HCT116 (cell line): ENCODE data around the gene CDC42BPA. TPM values are rescaled to one million over a fixed set of nuclear protein-coding genes. Genes with fewer than 3 reads are reported as not detected.

Experiments used
- ATAC-seq: fragments of 200-7000 bp; cut with Tn5 transposase; 2 replicates; pipeline ENCODE4 v1.9.1; 2020; ENCODE audit warnings: mild to moderate bottlenecking, moderate library complexity
- BruUV-seq: library from RNA; stranded (reverse); fragments of 400-500 nt; replicated peaks from 2 replicates; lab custom pipeline; 2021; lab: Mats Ljungman, UMichigan
- CTCF ChIA-PET: fragments of 300-600 bp; sonication (Branson Sonifier 250); formaldehyde crosslinking; loops from one replicate; lab custom pipeline; 2021; ENCODE audit warnings: antibody characterized with exemption; lab: Charles Lee
- POLR2A ChIA-PET: fragments of 300-600, 350-600 bp; sonication (Branson Sonifier 250); formaldehyde crosslinking; loops from one replicate; lab custom pipeline; 2021; ENCODE audit warnings: antibody characterized with exemption; lab: Charles Lee
- RAD21 ChIA-PET, 2 experiments: fragments of 300-600 bp; sonication (Branson Sonifier 250); formaldehyde crosslinking; loops; one replicate each; lab custom pipeline; 2023; ENCODE audit warnings: low total read pairs in 2 of 2; ENCODE audit not compliant: uncharacterized antibody in 2 of 2, unreplicated experiment in 2 of 2, low non-redundant PET in 1 of 2; lab: Charles Lee
- DNase-seq: peaks from one replicate; pipeline ENCODE4 v3.0.0-alpha.2; 2010; ENCODE audit warnings: low read depth, low spot score
- H2AFZ ChIP-seq: fragments of 200-600 bp; shearing (Covaris generic), sonication (generic); 2 replicates; pipeline ENCODE4 v1.6.1; 2017; ENCODE audit warnings: low read depth, mixed run types, mixed read lengths, antibody characterized with exemption, low read length; ENCODE audit not compliant: poor library complexity, severe bottlenecking
- H3K27ac ChIP-seq: 2 replicates; pipeline ENCODE4 v1.5.1; 2012; ENCODE audit warnings: low read depth, low read length
- H3K27me3 ChIP-seq: fragments of 200-600 bp; sonication (generic); 2 replicates; pipeline ENCODE4 v1.6.1; 2016; ENCODE audit warnings: mixed run types, low read length, mixed read lengths; ENCODE audit not compliant: insufficient read depth
- H3K36me3 ChIP-seq, 2 experiments: fragments of 200-500 bp in 1 of 2; fragments of 200-600 bp in 1 of 2; sonication (Bioruptor generic) in 1 of 2; sonication (generic) in 1 of 2; 2 replicates each; pipeline versions ENCODE4 v1.5.1 to v1.6.1; 2014 to 2016; ENCODE audit warnings: low read length in 2 of 2, inconsistent platforms in 1 of 2, mixed read lengths in 1 of 2, mixed run types in 1 of 2; ENCODE audit not compliant: insufficient read depth in 2 of 2, control insufficient read depth in 1 of 2
- H3K4me1 ChIP-seq, 2 experiments: fragments of 200-600 bp in 1 of 2; sonication (generic) in 1 of 2; 2 replicates each; pipeline versions ENCODE4 v1.5.1 to v1.6.1; 2012 to 2017; ENCODE audit warnings: low read length in 2 of 2, inconsistent platforms in 1 of 2, mild to moderate bottlenecking in 1 of 2, mixed read lengths in 1 of 2, mixed run types in 1 of 2, moderate library complexity in 1 of 2; ENCODE audit not compliant: insufficient read depth in 2 of 2, control insufficient read depth in 1 of 2
- H3K4me2 ChIP-seq: fragments of 200-600 bp; sonication (generic); 2 replicates; pipeline ENCODE4 v1.6.1; 2017; ENCODE audit warnings: mixed run types, low read length, mixed read lengths
- H3K4me3 ChIP-seq, 2 experiments: fragments of 200-600 bp in 1 of 2; sonication (generic) in 1 of 2; replicated peaks in 1 of 2; 2 replicates each; pipeline ENCODE4 v1.5.1; 2011 to 2016; ENCODE audit warnings: low read length in 2 of 2, control low read depth in 1 of 2, low read depth in 1 of 2, mild to moderate bottlenecking in 1 of 2, mixed read lengths in 1 of 2, mixed run types in 1 of 2
- H3K79me2 ChIP-seq: fragments of 200-600 bp; sonication (generic); 2 replicates; pipeline ENCODE4 v1.6.1; 2017; ENCODE audit warnings: mild to moderate bottlenecking, mixed run types, low read length, moderate library complexity, mixed read lengths; ENCODE audit not compliant: insufficient read depth
- H3K9ac ChIP-seq: fragments of 200-600 bp; sonication (generic); 2 replicates; pipeline ENCODE4 v1.6.1; 2016; ENCODE audit warnings: low read length, mixed read lengths
- H3K9me2 ChIP-seq: fragments of 200-600 bp; sonication (generic), shearing (Covaris generic); 2 replicates; pipeline ENCODE4 v1.6.1; 2017; ENCODE audit warnings: mixed run types, mild to moderate bottlenecking, moderate library complexity; ENCODE audit not compliant: insufficient read depth
- H3K9me3 ChIP-seq, 2 experiments: fragments of 200-500 bp in 1 of 2; fragments of 200-600 bp in 1 of 2; sonication (Bioruptor generic) in 1 of 2; sonication (generic) in 1 of 2; 2 replicates each; pipeline ENCODE4 v1.6.1; 2014 to 2017; ENCODE audit warnings: low read length in 2 of 2, mixed read lengths in 2 of 2, inconsistent platforms in 1 of 2, low read depth in 1 of 2, mild to moderate bottlenecking in 1 of 2, mixed run types in 1 of 2, moderate library complexity in 1 of 2; ENCODE audit not compliant: control insufficient read depth in 1 of 2, insufficient read depth in 1 of 2
- H4K20me1 ChIP-seq: fragments of 200-600 bp; sonication (generic), shearing (Covaris generic); 2 replicates; pipeline ENCODE4 v1.6.1; 2017; ENCODE audit warnings: mixed run types, mild to moderate bottlenecking, moderate library complexity; ENCODE audit not compliant: insufficient read depth
- ATF3 ChIP-seq: IDR thresholded peaks from 2 replicates; pipeline ENCODE4 v1.6.1; 2012
- CBX3 ChIP-seq: IDR thresholded peaks from 2 replicates; pipeline ENCODE4 v1.6.1; 2012; ENCODE audit warnings: low read depth
- EGR1 ChIP-seq: IDR thresholded peaks from 2 replicates; pipeline ENCODE4 v1.6.1; 2012; ENCODE audit warnings: low read depth
- ELF1 ChIP-seq: IDR thresholded peaks from 2 replicates; pipeline ENCODE4 v1.6.1; 2012; ENCODE audit warnings: low read depth, borderline replicate concordance
- MAX ChIP-seq: IDR thresholded peaks from 2 replicates; pipeline ENCODE4 v1.6.1; 2012
- REST ChIP-seq: IDR thresholded peaks from 2 replicates; pipeline ENCODE4 v1.6.1; 2012; ENCODE audit warnings: low read depth
- SIN3A ChIP-seq: IDR thresholded peaks from 2 replicates; pipeline ENCODE4 v1.6.1; 2012; ENCODE audit warnings: low read depth
- SP1 ChIP-seq: IDR thresholded peaks from 2 replicates; pipeline ENCODE4 v1.6.1; 2012; ENCODE audit warnings: low read depth
- SRF ChIP-seq: IDR thresholded peaks from 2 replicates; pipeline ENCODE4 v1.6.1; 2012; ENCODE audit warnings: low read depth
- YY1 ChIP-seq: IDR thresholded peaks from 2 replicates; pipeline ENCODE4 v1.6.1; 2011; ENCODE audit warnings: low read length, low read depth, moderate library complexity, mild to moderate bottlenecking; ENCODE audit not compliant: insufficient replicate concordance; ENCODE audit errors: extremely low read depth
- ZBTB33 ChIP-seq: IDR thresholded peaks from 2 replicates; pipeline ENCODE4 v1.6.1; 2011; ENCODE audit warnings: mild to moderate bottlenecking, low read length, moderate library complexity; ENCODE audit not compliant: insufficient replicate concordance; ENCODE audit errors: extremely low read depth
- intact Hi-C: fragments of 100-400 bp; cut with micrococcal nuclease; formaldehyde crosslinking; loops from 2 replicates; pipeline ENCODE4 v1.10.0; 2022
- total RNA-seq: library from RNA; stranded (reverse); gene quantifications from one replicate; pipeline ENCODE4 v1.2.1, GENCODE V29; 2021; ENCODE audit not compliant: unreplicated experiment

CDC42BPA gene
- total RNA-seq, 1 experiment from 2014 or later, result 44.0 TPM

- no peak overlapping the region for H3K27ac ChIP-seq
- ChIA-PET POLR2A (no interaction called here), CTCF (no interaction called here), RAD21 (no interaction called here)
- DNase-seq (no peak), ATAC-seq (no peak)
- no peak for TF ChIP-seq EGR1
- no peak for TF ChIP-seq YY1
- TF ChIP-seq MAX, result no peak
- TF ChIP-seq ELF1, result no peak
- no peak for TF ChIP-seq SRF
- peaks cover 35% of the 10 kb centered on the region for H3K79me2 ChIP-seq
- H3K9me2 ChIP-seq, result no peaks in the 10 kb centered on the region
- BruUV-seq, result no TSS peak
- H3K27me3 ChIP-seq, result no peaks in the 10 kb centered on the region
- no peaks in the 10 kb centered on the region for H3K36me3 ChIP-seq
- H3K4me2 ChIP-seq, result no peak overlapping the region
- intact Hi-C loops, result no loop called here
- peaks cover 6% of the 10 kb centered on the region; the same call in 1 of the 2 replicates for H4K20me1 ChIP-seq
- H3K9me3 ChIP-seq, result no peaks in the 10 kb centered on the region
- H3K4me1 ChIP-seq, result no peaks in the 10 kb centered on the region
- no peak overlapping the region for H3K4me3 ChIP-seq
- no peak overlapping the region for H2AFZ ChIP-seq
- H3K9ac ChIP-seq, result no peak overlapping the region
These were observed 147.7 kb downstream of the CDC42BPA start for GRCh38 chr1:227170361-227171166.

- Histone ChIP-seq H2AFZ (no peak overlapping the region), H3K4me2 (no peak overlapping the region), H3K27me3 (no peaks in the 10 kb centered on the region), H3K27ac (no peak overlapping the region), H4K20me1 (peaks cover 4% of the 10 kb centered on the region; the same call in 1 of the 2 replicates), H3K9ac (no peak overlapping the region), H3K4me1 (no peaks in the 10 kb centered on the region), H3K9me2 (no peaks in the 10 kb centered on the region), H3K4me3 (no peak overlapping the region), H3K36me3 (no peaks in the 10 kb centered on the region), H3K9me3 (no peaks in the 10 kb centered on the region), H3K79me2 (peaks cover 41% of the 10 kb centered on the region)
- ATAC-seq (no peak), DNase-seq (no peak)
- CTCF ChIA-PET, result no interaction called here
- BruUV-seq, result no TSS peak
- RAD21 ChIA-PET, result no interaction called here
- intact Hi-C loops, result no loop called here
- POLR2A ChIA-PET, result no interaction called here
- no peak for TF ChIP-seq SRF
- no peak for TF ChIP-seq YY1
- no peak for TF ChIP-seq ATF3
- no peak for TF ChIP-seq CBX3
- TF ChIP-seq REST, result no peak
- no peak for TF ChIP-seq SIN3A
- no peak for TF ChIP-seq ZBTB33
- no peak for TF ChIP-seq EGR1
- no peak for TF ChIP-seq SP1
- TF ChIP-seq ELF1, result no peak
These were observed 148.9 kb downstream of the CDC42BPA start for GRCh38 chr1:227169343-227169742.
